Transverse colon (tissue), 3 donors: Measurements from ENCODE around the gene DENND1A.

ENCODE experiments used
- POLR2A ChIP-seq: fragments of 450-650 bp; IDR thresholded peaks from one replicate; pipeline ENCODE4 v1.6.1; 2016; ENCODE audit warnings: antibody characterized with exemption, mild to moderate bottlenecking, moderate library complexity
- TF ChIP-seq, protein P1 (sequence below), 5 experiments: fragments of 200-600 bp in 3 of 5; fragments of 450-650 bp in 2 of 5; sonication (generic) in 3 of 5; IDR thresholded peaks; 1 replicate in 2 of 5; 2 replicates in 3 of 5; pipeline ENCODE4 v1.5.1; 2016 to 2017; ENCODE audit warnings: antibody characterized with exemption in 5 of 5, inconsistent platforms in 3 of 5, mild to moderate bottlenecking in 2 of 5, moderate library complexity in 1 of 5

DNA sequence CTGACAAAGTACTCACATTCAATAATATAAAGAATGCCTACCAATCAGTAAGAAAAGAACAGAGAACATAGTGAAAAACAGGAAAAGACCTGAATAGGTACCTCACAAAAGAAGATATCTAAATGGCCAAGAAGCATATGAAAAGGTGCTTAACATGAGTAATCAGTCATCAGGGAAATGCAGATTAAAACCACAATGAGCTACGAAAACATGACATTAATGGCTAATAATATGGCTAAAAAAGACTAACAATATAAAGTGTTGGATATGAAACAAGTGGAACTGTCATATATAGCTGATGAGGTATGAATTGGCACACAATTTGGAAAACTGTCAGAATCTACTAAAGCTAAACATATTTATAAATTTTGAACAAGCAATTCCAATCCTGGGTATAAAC lies 18.9 kb downstream of the DENND1A start:
- TF ChIP-seq, protein P1, sequence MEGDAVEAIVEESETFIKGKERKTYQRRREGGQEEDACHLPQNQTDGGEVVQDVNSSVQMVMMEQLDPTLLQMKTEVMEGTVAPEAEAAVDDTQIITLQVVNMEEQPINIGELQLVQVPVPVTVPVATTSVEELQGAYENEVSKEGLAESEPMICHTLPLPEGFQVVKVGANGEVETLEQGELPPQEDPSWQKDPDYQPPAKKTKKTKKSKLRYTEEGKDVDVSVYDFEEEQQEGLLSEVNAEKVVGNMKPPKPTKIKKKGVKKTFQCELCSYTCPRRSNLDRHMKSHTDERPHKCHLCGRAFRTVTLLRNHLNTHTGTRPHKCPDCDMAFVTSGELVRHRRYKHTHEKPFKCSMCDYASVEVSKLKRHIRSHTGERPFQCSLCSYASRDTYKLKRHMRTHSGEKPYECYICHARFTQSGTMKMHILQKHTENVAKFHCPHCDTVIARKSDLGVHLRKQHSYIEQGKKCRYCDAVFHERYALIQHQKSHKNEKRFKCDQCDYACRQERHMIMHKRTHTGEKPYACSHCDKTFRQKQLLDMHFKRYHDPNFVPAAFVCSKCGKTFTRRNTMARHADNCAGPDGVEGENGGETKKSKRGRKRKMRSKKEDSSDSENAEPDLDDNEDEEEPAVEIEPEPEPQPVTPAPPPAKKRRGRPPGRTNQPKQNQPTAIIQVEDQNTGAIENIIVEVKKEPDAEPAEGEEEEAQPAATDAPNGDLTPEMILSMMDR (IDR thresholded peaks at IDR 0.05) = no peak
- no peak for TF ChIP-seq POLR2A
